Loucy (cell line): ENCODE data around the gene RAD51D.

ENCODE experiments used
- CTCF ChIP-seq: fragments of 200-600 bp; sonication (generic); conservative IDR thresholded peaks from 2 replicates; pipeline ENCODE4 v1.5.1; 2014; ENCODE audit warnings: mild to moderate bottlenecking, antibody characterized with exemption, low read length
- EZH2phosphoT487 ChIP-seq: fragments of 200-600 bp; IDR thresholded peaks from 2 replicates; pipeline ENCODE4 v1.6.1; 2018; ENCODE audit warnings: antibody characterized with exemption, mild to moderate bottlenecking, moderate library complexity, borderline replicate concordance

- TF ChIP-seq CTCF (peak; percentile 74), EZH2phosphoT487 (no peak)
Measured at GRCh38 chr17:35141681-35142466, 22.2 kb upstream of the RAD51D start, which contains the start of gene NLE1.
